Measurements from ENCODE around the gene KIAA1671.

- TF ChIP-seq REST (IDR thresholded peaks at IDR 0.05) (no peak), MAX (IDR thresholded peaks at IDR 0.05) (no peak), GABPA (IDR thresholded peaks at IDR 0.05 in 1 of 2, conservative IDR thresholded peaks at IDR 0.05 in 1 of 2) (no peak), EGR1 (IDR thresholded peaks at IDR 0.05; ENCODE audit: low read depth in 2 of 2) (no peak), YY1 (IDR thresholded peaks at IDR 0.05) (no peak), RAD21 (IDR thresholded peaks at IDR 0.05) (no peak), SP1 (IDR thresholded peaks at IDR 0.05) (no peak), JUND (IDR thresholded peaks at IDR 0.05) (no peak), ZBTB33 (IDR thresholded peaks at IDR 0.05) (no peak)
- TF ChIP-seq, protein P1, sequence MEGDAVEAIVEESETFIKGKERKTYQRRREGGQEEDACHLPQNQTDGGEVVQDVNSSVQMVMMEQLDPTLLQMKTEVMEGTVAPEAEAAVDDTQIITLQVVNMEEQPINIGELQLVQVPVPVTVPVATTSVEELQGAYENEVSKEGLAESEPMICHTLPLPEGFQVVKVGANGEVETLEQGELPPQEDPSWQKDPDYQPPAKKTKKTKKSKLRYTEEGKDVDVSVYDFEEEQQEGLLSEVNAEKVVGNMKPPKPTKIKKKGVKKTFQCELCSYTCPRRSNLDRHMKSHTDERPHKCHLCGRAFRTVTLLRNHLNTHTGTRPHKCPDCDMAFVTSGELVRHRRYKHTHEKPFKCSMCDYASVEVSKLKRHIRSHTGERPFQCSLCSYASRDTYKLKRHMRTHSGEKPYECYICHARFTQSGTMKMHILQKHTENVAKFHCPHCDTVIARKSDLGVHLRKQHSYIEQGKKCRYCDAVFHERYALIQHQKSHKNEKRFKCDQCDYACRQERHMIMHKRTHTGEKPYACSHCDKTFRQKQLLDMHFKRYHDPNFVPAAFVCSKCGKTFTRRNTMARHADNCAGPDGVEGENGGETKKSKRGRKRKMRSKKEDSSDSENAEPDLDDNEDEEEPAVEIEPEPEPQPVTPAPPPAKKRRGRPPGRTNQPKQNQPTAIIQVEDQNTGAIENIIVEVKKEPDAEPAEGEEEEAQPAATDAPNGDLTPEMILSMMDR (IDR thresholded peaks at IDR 0.05; ENCODE audit: low read depth, low read length, missing input control): no peak
- TF ChIP-seq, protein P2, sequence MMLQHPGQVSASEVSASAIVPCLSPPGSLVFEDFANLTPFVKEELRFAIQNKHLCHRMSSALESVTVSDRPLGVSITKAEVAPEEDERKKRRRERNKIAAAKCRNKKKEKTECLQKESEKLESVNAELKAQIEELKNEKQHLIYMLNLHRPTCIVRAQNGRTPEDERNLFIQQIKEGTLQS (IDR thresholded peaks at IDR 0.05): no peak
These were observed 225.4 kb downstream of the KIAA1671 start for GRCh38 chr22:25177895-25178294.

Measured in liver (tissue), 3 donors.